CD1c-positive myeloid dendritic cell (primary cell): ENCODE measurements around the gene APIP.

Experiments
- DNase-seq: peaks from one replicate; pipeline ENCODE4 v3.0.0-alpha.2; 2016; ENCODE audit errors: extremely low spot score

Gene APIP

DNA sequence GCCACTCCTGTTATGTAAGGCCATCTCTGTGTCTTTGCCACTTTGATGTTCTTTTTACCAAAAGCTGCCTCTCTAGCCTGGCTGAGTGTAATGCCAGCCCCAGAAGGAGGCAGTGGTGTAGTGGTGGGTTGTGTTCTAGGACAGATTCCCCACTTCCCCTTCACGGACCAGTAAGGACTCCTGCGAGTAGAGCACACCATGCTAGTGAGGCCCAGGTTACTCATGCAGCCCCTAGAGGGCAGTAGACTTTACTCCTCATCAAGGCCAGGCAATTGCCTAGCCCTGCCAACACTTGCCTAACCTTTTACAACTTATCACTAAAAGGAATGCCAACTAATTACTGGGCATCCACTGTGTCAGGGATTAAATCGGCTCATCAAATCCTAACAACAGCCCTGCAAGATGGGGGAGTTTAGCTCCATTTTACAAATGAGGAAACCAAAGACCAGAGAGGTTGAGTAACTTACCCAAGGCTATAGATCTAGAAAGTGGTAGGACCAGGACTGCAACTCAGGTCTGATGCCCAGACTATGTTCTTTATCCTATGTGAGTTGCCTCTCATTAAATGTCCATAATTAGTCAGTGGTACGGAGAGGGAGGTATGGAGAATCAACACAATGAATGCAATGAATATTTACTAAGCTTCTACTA lies 75.3 kb downstream of the APIP start:
- peak; percentile 76 for DNase-seq

DNA sequence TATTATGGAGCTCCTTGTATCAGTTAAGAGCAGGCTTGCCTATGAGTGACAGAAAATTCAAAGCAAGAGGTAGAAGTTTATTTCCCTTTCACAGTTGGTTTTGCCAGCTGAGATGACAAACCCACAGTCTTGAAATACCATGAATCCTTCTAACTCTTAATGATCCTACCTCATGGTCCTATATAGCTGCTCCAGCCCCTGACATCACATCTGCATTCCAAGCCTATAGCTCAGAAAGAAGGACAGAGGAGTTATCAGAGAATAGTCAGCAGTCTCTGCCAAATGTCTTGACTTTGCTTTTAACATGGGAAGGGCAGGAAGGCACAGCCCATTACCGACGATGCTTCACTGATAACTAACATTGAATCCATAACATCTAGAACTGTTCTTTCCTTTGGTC lies 76.2 kb downstream of the APIP start:
- DNase-seq = no peak

DNA sequence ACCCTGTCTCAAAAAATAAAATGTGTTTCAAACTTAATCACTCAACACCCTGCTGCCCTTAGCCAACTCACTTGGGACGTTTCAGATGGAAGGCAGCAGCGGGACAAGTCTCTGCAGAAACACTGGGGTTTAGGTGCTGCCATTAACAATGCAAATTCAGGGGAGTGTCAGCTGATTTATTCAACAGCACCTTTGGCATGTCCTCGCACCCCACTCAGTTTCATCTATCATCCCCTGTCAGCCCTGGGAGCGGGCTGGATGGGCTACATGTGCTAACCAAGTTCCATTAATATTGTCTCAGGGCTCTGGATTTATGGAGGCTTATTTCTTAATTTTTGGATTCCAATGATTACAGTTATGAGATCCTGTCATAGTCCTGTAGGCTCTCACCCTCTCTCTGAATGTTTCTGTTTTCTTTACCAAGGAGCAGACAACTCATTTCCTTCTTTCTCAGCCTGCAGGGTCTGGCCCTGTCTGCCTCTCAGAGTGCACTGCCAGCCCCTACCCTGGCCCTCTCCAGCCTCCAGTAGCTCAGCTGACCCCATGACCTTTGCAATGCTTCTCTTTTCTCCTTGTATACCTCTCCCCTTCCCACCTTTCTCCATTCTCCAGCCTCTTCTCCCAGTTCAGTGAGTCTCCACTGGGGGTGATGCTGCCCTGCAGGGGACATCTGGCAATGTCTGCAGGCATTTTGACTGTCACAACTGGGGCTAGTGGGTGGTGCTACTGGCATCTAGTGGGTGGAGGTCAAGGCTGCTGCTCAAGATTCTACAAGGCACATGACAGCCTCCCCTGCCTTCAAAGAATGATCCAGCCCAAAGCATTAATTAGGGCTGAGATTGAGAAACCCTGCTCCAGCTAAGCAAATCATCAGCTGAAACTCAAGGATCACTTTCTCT lies 79.0 kb downstream of the APIP start:
- no peak for DNase-seq

DNA sequence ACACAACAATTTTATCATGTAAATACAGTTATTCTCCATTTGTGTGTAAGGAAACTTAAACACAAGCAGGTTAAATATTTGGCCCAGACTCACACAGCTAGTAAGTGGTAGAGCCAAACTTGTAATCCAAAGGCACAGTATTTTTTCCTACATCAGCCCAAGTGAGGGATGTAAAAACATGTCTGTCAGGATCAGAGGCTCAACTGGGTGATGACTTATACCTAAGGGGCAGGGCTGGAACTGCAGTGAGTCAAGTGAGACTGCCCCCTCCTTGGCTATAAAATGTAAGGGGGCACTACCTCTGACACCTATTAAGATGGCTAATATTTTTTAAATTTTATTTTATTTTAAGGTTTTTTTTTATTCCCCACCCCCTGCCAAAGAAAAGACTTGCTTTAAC lies 82.6 kb downstream of the APIP start:
- DNase-seq = no peak
